GM12872 (cell line): Measurements from ENCODE around the gene LMF1.

Experiments used
- TF ChIP-seq, protein P1 (sequence below): IDR thresholded peaks from 3 replicates; pipeline ENCODE4 v1.5.1; 2011; ENCODE audit warnings: low read depth, mild to moderate bottlenecking, low read length, moderate library complexity; ENCODE audit not compliant: insufficient read depth

The LMF1 gene

GRCh38 chr16:847151-847550 lies 123.6 kb downstream of the LMF1 start:
- TF ChIP-seq, protein P1, sequence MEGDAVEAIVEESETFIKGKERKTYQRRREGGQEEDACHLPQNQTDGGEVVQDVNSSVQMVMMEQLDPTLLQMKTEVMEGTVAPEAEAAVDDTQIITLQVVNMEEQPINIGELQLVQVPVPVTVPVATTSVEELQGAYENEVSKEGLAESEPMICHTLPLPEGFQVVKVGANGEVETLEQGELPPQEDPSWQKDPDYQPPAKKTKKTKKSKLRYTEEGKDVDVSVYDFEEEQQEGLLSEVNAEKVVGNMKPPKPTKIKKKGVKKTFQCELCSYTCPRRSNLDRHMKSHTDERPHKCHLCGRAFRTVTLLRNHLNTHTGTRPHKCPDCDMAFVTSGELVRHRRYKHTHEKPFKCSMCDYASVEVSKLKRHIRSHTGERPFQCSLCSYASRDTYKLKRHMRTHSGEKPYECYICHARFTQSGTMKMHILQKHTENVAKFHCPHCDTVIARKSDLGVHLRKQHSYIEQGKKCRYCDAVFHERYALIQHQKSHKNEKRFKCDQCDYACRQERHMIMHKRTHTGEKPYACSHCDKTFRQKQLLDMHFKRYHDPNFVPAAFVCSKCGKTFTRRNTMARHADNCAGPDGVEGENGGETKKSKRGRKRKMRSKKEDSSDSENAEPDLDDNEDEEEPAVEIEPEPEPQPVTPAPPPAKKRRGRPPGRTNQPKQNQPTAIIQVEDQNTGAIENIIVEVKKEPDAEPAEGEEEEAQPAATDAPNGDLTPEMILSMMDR, result no peak

GRCh38 chr16:845351-845745 lies 125.4 kb downstream of the LMF1 start:
- TF ChIP-seq, protein P1, result no peak

- TF ChIP-seq, protein P1, result no peak
Measured at GRCh38 chr16:844638-845350, 126.0 kb downstream of the LMF1 start.

GRCh38 chr16:843771-844170 lies 127.0 kb downstream of the LMF1 start:
- TF ChIP-seq, protein P1, result no peak

DNA sequence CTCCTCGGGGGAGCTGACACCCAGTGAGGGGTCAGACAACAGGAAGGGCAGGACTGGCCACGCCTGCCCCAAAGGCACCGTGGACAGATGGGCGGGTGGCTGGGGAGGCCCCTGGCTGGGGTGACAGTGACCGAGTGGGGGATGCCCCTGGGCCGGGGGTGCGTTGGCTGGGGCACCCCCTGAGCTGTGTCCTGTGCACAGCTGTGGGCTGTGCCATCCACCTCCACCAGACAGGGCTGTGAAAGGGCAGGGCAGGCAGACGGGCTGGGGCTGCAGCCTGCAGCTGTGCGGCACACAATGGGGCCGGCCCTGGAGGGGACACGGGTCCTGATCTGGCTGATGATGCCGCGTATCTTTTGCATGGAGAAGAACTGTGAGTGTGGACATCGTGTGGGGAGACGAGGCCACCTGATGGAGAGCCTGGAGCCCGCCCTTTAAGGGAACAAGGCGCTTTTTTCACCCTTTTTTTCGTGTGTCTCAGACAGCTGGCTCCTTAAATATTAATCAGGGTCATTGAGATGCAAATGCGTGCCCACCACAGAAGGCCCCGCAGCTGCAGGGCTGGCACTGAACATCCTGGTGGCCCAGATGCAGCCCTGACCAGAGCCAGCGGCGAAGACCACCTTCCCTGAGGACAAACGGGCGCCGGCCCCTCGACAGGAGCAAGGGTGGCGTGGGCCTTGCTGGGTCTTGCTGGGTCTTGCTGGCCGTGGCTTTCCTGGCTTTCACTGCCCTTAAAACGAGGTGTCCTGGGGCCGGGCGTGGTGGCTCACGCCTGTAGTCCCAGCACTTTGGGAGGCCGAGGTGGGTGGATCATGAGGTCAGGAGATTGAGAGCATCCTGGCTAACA lies 127.8 kb downstream of the LMF1 start:
- TF ChIP-seq, protein P1, result no peak

DNA sequence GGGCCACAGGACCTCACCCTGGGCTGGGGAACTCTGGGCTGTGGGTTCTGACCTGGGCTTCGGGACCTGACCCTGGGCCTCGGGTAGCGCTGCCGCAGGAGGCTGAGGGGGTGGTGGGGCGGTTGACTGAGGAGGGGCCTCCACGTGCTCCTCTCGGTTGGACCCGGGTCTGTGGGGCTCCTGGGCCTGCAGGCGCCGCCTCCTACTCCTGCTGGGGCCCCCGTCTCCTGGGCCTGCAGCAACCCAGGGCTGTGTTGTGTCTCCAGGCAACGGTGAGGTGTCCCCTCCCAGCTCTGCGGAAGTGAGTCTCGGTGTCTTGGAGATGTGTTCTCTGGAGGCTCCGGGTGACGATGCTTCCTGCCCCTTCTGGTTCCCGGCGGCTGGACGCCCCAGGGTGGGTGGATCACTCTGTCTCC lies 128.7 kb downstream of the LMF1 start:
- TF ChIP-seq, protein P1, result no peak

- TF ChIP-seq, protein P1, result no peak
Measured at GRCh38 chr16:841455-842060, 129.2 kb downstream of the LMF1 start.
